ENCODE measurements around the gene MRPL18.
A peak's percentile ranks its signal among the peaks of the same experiment; 100 is the strongest.
"Not testable (repeated sequence)": the region's sequence is repeated elsewhere in the genome, so short reads cannot be mapped to it uniquely, and the experiment has no call there.

Gene MRPL18

DNA sequence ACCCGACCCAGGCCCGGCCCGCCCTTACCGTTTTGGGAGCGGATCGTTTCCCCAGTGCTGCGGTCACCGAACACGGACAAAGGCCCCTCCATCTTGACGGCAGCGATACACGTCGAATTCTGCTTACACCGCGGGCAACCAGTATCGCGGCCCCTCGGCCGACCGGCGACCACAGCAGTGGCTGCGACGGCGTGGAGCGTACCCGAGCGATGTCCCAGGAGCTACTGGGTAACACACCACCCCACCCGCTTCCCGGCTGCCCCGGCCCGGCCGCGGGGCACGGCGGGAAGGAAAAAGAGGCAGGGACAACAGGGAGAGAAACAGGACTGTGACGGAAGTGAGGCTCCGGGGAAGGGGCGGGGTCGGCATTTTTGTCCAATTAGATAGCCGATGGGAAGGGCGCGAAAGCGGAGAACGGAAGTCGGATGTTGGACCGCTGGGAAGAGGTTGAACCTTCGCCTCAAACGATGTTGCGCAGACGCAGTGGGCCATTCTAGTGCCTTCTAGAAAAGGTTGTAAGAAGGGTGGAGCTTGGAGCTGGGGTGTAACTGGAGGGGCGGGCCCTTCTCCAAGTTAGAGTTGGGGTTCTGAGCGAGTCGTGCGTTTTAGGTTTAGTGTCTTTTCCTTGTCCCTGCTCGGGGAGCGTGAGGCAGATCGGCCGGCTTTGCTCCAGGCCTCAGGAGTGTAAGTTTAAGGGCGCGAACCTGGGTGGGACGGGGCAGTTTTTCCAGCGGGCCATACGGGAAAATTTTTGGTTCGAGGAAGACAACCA, 704 bp upstream of the MRPL18 start, which contains the start of gene TCP1:
TSS of gene TCP1 (minus strand) at position 226 of the 772 bp plus-strand sequence. CDS start at position 92, 134 bp downstream.
- no peak for TF ChIP-seq GATA1 (IDR thresholded peaks at IDR 0.05; ENCODE audit: low read depth, low read length)
- peak; percentile 90 for TF ChIP-seq POLR2A (IDR thresholded peaks at IDR 0.05; ENCODE audit: low read length)
- DNase-seq, result peak; percentile 99 to 100

DNA sequence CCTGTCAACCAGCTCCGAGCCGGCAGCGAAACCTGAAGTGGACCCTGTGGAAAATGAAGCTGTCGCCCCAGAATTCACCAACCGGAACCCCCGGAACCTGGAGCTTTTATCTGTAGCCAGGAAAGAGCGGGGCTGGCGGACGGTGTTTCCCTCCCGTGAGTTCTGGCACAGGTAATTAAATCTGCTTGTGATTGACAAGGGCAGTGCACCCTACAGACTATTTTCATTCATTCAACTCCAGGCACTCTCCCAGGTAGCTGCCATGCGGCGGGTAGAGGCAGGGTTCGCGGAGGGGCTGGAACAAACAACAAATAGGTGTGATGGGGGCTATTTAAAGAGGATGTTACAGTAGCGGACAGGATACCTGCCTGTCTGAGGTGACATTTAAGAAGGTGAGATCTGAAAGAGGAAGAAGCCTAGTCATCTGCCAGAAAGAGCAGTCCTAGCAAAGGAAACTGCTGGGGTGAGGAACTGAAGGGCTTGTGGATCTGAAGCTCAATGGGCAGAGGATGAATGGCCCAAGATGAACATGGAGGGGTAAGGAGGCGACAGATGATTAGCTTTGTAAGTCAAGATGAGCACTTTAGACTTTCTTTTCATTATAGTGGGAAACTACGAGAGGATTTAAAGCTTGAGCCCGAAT, 810 bp downstream of the MRPL18 start:
- DNase-seq, result peak; percentile 30 to 33
- TF ChIP-seq GATA1 (IDR thresholded peaks at IDR 0.05; ENCODE audit: low read depth, low read length) (no peak), POLR2A (IDR thresholded peaks at IDR 0.05; ENCODE audit: low read length) (no peak)

DNA sequence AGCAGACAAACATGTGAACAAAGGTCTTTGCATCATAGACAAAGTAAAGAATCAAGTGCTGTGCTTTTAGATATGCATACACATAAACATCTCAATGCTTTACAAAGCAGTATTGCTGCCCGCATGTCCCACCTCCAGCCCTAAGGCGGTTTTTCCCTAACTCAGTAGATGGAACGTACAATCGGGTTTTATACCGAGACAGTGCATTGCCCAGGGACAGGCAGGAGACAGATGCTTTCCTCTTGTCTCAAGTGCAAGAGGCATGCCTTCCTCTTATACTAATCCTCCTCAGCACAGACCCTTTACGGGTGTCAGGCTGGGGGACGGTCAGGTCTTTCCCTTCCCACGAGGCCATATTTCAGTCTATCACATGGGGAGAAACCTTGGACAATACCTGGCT, 4.7 kb downstream of the MRPL18 start:
- not testable (repeated sequence) for DNase-seq

- DNase-seq, result no peak
- TF ChIP-seq POLR2A (IDR thresholded peaks at IDR 0.05; ENCODE audit: low read length) (no peak), GATA1 (IDR thresholded peaks at IDR 0.05; ENCODE audit: low read depth, low read length) (no peak)
Observed at GRCh38 chr6:159797554-159797953, 7.3 kb downstream of the MRPL18 start.

- DNase-seq, result no peak
- TF ChIP-seq GATA1 (IDR thresholded peaks at IDR 0.05; ENCODE audit: low read depth, low read length) (no peak), POLR2A (IDR thresholded peaks at IDR 0.05; ENCODE audit: low read length) (no peak)
Observed at GRCh38 chr6:159800141-159800865, 10.0 kb downstream of the MRPL18 start, which contains the start of gene PNLDC1. TSS of gene PNLDC1 (plus strand) at chr6:159800276. CDS start at chr6:159800308, 32 bp downstream.

DNA sequence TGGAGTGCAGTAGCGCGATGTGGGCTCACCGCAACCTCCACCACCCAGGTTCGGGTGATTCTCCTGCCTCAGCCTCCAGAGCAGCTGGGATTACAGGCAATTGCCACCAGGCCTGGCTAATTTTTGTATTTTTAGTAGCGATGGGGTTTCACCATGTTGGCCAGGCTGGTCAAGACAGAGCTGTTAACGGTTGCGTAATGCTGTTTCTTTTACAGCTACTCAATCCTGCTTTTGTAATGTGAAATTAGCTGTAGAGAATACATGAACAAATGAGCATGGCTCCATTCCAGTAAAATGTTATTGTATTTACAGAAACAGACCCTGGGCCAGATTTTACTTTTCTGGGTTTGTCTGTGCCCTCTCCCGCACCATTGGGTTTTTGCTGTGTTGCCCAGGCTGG, 11.7 kb downstream of the MRPL18 start:
- DNase-seq, result no peak

GRCh38 chr6:159804504-159804903, 14.2 kb downstream of the MRPL18 start:
- no peak for DNase-seq
- TF ChIP-seq GATA1 (IDR thresholded peaks at IDR 0.05; ENCODE audit: low read depth, low read length), result no peak
- TF ChIP-seq POLR2A (IDR thresholded peaks at IDR 0.05; ENCODE audit: low read length), result no peak

More for the DNA sequence above, 11.7 kb downstream of the MRPL18 start:
- TF ChIP-seq POLR2A (IDR thresholded peaks at IDR 0.05; ENCODE audit: low read length) (no peak), GATA1 (IDR thresholded peaks at IDR 0.05; ENCODE audit: low read depth, low read length) (no peak)

DNA sequence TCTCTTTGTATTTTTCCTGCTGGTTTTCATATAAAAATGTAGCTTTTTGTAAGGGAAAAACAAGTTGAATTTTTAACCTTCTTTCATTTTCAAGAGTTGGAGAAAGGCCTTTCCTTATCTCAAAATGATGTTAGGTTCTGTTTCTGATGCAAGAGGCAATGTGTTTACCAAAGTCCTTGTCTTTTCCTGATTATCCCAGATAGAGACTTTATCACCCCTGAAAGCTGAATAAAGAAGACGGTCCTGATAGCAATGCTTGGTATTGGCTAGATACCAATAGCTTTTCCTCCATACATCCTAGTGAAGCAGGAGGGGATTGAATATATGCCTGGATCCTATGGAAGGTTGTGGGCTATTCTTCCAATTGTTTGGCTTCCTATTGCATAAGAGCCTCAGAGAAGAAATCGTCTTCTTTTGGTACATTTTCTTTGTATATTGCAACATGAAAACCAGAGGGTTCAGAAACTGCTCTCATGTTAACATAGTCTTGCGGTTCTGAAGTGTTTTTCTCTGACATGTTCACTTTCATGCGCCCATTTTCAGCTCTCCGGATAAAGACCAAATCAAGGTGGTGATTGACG, 15.3 kb downstream of the MRPL18 start:
- no peak for DNase-seq
- no peak for TF ChIP-seq POLR2A (IDR thresholded peaks at IDR 0.05; ENCODE audit: low read length)
- no peak for TF ChIP-seq GATA1 (IDR thresholded peaks at IDR 0.05; ENCODE audit: low read depth, low read length)

GRCh38 chr6:159806021-159806458, 15.8 kb downstream of the MRPL18 start:
- TF ChIP-seq POLR2A (IDR thresholded peaks at IDR 0.05; ENCODE audit: low read length), result no peak
- no peak for TF ChIP-seq GATA1 (IDR thresholded peaks at IDR 0.05; ENCODE audit: low read depth, low read length)
- no peak for DNase-seq

DNA sequence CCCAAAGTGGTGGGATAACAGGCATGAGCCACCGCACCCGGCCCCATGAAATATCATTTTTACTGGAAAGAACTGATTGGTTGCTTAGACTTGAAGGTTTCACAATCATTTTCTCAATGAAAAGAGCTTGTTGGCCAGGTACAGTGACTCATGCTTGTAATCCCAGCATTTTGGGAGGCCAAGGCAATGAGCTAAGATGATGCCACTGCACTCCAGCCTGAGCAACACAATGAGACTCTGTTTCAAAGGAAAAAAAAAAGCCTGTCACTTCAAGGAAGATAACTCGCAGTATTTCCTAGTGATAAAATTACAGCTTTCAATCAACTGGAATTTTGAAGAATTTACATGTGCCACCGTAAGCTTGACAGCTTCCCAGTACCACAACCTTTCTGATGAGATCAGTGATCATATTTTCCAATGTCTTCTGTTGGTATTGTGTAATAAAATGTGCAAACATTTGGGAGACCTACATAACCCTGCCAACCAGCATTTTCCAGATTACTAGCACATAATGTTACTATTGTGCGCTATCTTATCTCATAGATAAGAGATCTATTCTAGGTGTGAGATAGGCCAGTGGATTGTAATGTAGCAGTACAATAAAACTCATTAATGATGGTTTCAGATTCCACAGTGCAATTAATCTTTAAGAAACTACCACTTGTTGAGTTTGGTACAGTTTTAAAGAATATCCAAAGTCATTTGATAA, 17.0 kb downstream of the MRPL18 start:
- TF ChIP-seq GATA1 (IDR thresholded peaks at IDR 0.05; ENCODE audit: low read depth, low read length), result no peak
- no peak for TF ChIP-seq POLR2A (IDR thresholded peaks at IDR 0.05; ENCODE audit: low read length)
- no peak for DNase-seq

GRCh38 chr6:159808647-159809046, 18.4 kb downstream of the MRPL18 start:
- TF ChIP-seq GATA1 (IDR thresholded peaks at IDR 0.05; ENCODE audit: low read depth, low read length) (no peak), POLR2A (IDR thresholded peaks at IDR 0.05; ENCODE audit: low read length) (no peak)
- DNase-seq, result no peak

DNA sequence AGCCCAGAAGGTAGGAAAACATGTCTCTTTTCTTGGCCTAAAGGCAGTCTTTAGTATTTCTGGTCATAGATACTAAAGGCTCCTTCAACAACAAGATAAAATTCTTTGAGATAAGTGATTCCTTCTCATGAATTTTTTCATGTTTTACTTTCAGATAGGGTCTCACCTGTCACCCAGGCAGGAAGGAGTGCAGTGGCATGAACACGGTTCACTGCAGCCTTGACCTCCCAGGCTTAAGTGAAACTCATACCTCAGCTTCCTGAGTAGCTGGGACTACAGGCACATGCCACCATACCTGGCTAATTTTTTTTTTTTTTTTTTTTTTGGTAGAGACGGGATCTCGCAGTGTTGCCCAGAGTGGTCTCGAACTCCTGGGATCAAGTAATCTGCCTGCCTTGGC, 18.9 kb downstream of the MRPL18 start:
- no peak for DNase-seq
- TF ChIP-seq POLR2A (IDR thresholded peaks at IDR 0.05; ENCODE audit: low read length) (no peak), GATA1 (IDR thresholded peaks at IDR 0.05; ENCODE audit: low read depth, low read length) (no peak)

DNA sequence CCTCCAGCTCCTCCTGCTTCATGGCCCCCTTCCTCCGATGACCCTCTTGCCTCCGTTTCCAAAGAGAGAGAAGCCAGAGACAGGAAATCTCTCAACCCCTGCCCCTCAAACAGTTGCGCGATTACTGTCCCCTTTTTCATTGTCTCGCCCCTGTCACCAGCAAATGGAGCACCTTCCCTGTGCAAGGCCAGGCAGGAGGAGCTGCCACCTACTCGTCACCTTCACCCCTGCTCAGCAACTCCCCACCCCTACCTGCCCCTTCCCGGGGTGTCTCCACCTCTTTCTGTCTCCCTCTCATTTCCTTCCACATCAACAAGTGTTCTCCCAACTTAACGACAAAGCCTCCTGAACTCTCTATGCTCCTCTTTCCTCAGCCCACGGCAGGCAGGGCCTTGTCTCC, 23.5 kb downstream of the MRPL18 start:
- TF ChIP-seq POLR2A (IDR thresholded peaks at IDR 0.05; ENCODE audit: low read length) (no peak), GATA1 (IDR thresholded peaks at IDR 0.05; ENCODE audit: low read depth, low read length) (no peak)
- no peak for DNase-seq
